Ecto neural progenitor cell (in vitro differentiated cells): ENCODE measurements around the gene ITK.
"Not testable (repeated sequence)": the region's sequence is repeated elsewhere in the genome, so short reads cannot be mapped to it uniquely, and the experiment has no call there.

ENCODE experiments used
- DNase-seq: peaks from one replicate; pipeline ENCODE4 v3.0.0-alpha.2; 2018; ENCODE audit warnings: low spot score

Gene ITK

GRCh38 chr5:157168286-157168685 is 12.4 kb upstream of the ITK start:
- DNase-seq: no peak

- DNase-seq: no peak
These were observed 8.2 kb upstream of the ITK start for GRCh38 chr5:157172403-157172802.

- no peak for DNase-seq
These were observed 5.5 kb upstream of the ITK start for GRCh38 chr5:157175071-157175612.

GRCh38 chr5:157177953-157178352 is 2.7 kb upstream of the ITK start:
- DNase-seq: no peak

GRCh38 chr5:157178966-157179365 is 1.7 kb upstream of the ITK start:
- no peak for DNase-seq

- DNase-seq: no peak
These were observed 1.6 kb downstream of the ITK start for GRCh38 chr5:157182143-157182757.

GRCh38 chr5:157184117-157184670 is 3.6 kb downstream of the ITK start:
- no peak for DNase-seq

- DNase-seq: not testable (repeated sequence)
These were observed 4.5 kb downstream of the ITK start for GRCh38 chr5:157185122-157185521.

- DNase-seq: no peak
These were observed 5.8 kb downstream of the ITK start for GRCh38 chr5:157186309-157187045.

GRCh38 chr5:157187046-157187754 is 6.6 kb downstream of the ITK start:
- DNase-seq: no peak

GRCh38 chr5:157188270-157188669 is 7.6 kb downstream of the ITK start:
- no peak for DNase-seq

GRCh38 chr5:157189223-157189622 is 8.6 kb downstream of the ITK start:
- no peak for DNase-seq

- DNase-seq: no peak
These were observed 13.2 kb downstream of the ITK start for GRCh38 chr5:157193699-157194424.

GRCh38 chr5:157196045-157196444 is 15.4 kb downstream of the ITK start:
- DNase-seq: no peak

- no peak for DNase-seq
These were observed 16.4 kb downstream of the ITK start for GRCh38 chr5:157197086-157197485.

GRCh38 chr5:157198277-157198986 is 17.8 kb downstream of the ITK start:
- DNase-seq: no peak

GRCh38 chr5:157201857-157202256 is 21.2 kb downstream of the ITK start:
- no peak for DNase-seq

- DNase-seq: no peak
These were observed 22.8 kb downstream of the ITK start for GRCh38 chr5:157203417-157203816.

GRCh38 chr5:157204765-157205164 is 24.1 kb downstream of the ITK start:
- DNase-seq: no peak

GRCh38 chr5:157205708-157206107 is 25.1 kb downstream of the ITK start:
- no peak for DNase-seq

GRCh38 chr5:157210652-157211051 is 30.0 kb downstream of the ITK start:
- DNase-seq: not testable (repeated sequence)
